K562 (cell line): Measurements from ENCODE around the gene TERB2. TPM values are rescaled to one million over a fixed set of nuclear protein-coding genes. Genes with fewer than 3 reads are reported as not detected.
A peak's percentile ranks its signal among the peaks of the same experiment; 100 is the strongest.

Source experiments
- CHCHD3 ChIP-seq: fragments of 250-450 bp; sonication (Bioruptor Pico); IDR thresholded peaks from 2 replicates; pipeline ENCODE4 v2.1.2; 2022; ENCODE audit warnings: mild to moderate bottlenecking
- ETS2 ChIP-seq: IDR thresholded peaks from 2 replicates; pipeline ENCODE4 v1.6.1; 2016; ENCODE audit warnings: borderline replicate concordance, missing genetic modification characterization, mild to moderate bottlenecking, moderate library complexity, missing compliant biosample characterization; ENCODE audit not compliant: poor library complexity, severe bottlenecking
- FOXP1 ChIP-seq: sonication (generic); formaldehyde crosslinking; IDR thresholded peaks from 2 replicates; pipeline ENCODE4 v1.8.0; 2022; ENCODE audit warnings: mild to moderate bottlenecking, missing genetic modification reagents
- GTF2A2 ChIP-seq: IDR thresholded peaks from 2 replicates; pipeline ENCODE4 v1.6.1; 2016; ENCODE audit warnings: mild to moderate bottlenecking, missing genetic modification characterization, missing compliant biosample characterization
- HDAC1 ChIP-seq, 2 experiments: fragments of 450-650 bp; IDR thresholded peaks; 2 replicates each; pipeline ENCODE4 v1.6.1; 2016 to 2017; ENCODE audit warnings: inconsistent platforms in 1 of 2, mild to moderate bottlenecking in 1 of 2, moderate library complexity in 1 of 2
- JUN ChIP-seq, 2 experiments: sonication (generic) in 1 of 2; formaldehyde crosslinking in 1 of 2; IDR thresholded peaks; 2 replicates each; pipeline versions ENCODE4 v1.6.1 to v1.8.0; 2012 to 2022; ENCODE audit warnings: borderline replicate concordance in 2 of 2, mild to moderate bottlenecking in 2 of 2, improper control_type of control experiment in 1 of 2, low read depth in 1 of 2, low read length in 1 of 2, missing genetic modification reagents in 1 of 2
- LCOR ChIP-seq: sonication (generic); formaldehyde crosslinking; IDR thresholded peaks from 2 replicates; pipeline ENCODE4 v1.8.0; 2022; ENCODE audit warnings: mild to moderate bottlenecking, missing genetic modification reagents
- MCM2 ChIP-seq: fragments of 450-650 bp; IDR thresholded peaks from 2 replicates; pipeline ENCODE4 v1.6.1; 2017; ENCODE audit warnings: low read depth, mild to moderate bottlenecking
- NR1H2 ChIP-seq: sonication (generic); formaldehyde crosslinking; IDR thresholded peaks from 2 replicates; pipeline ENCODE4 v1.4.0; 2020; ENCODE audit warnings: mild to moderate bottlenecking, missing genetic modification reagents
- PCBP2 ChIP-seq: fragments of 200-400 bp; formaldehyde crosslinking; IDR thresholded peaks from 2 replicates; pipeline ENCODE4 v1.6.1; 2018; ENCODE audit warnings: low read length, low read depth, mild to moderate bottlenecking, moderate library complexity; ENCODE audit not compliant: poor library complexity, severe bottlenecking
- PHTF2 ChIP-seq: fragments of 250-450 bp; sonication (Bioruptor Pico); IDR thresholded peaks from 2 replicates; pipeline ENCODE4 v1.5.0; 2021; ENCODE audit warnings: mild to moderate bottlenecking
- PREB ChIP-seq: sonication (generic); formaldehyde crosslinking; IDR thresholded peaks from 2 replicates; pipeline ENCODE4 v1.8.1; 2023; ENCODE audit warnings: mild to moderate bottlenecking, missing genetic modification reagents
- PTTG1 ChIP-seq: fragments of 450-650 bp; IDR thresholded peaks from 2 replicates; pipeline ENCODE4 v1.6.1; 2016; ENCODE audit warnings: low read depth, mild to moderate bottlenecking, missing genetic modification characterization, missing compliant biosample characterization
- SP1 ChIP-seq: sonication (generic); formaldehyde crosslinking; IDR thresholded peaks from 2 replicates; pipeline ENCODE4 v1.8.1; 2022; ENCODE audit warnings: mild to moderate bottlenecking, missing genetic modification reagents
- TEAD1 ChIP-seq, 2 experiments: fragments of 450-650 bp in 1 of 2; sonication (generic) in 1 of 2; formaldehyde crosslinking; IDR thresholded peaks; 2 replicates each; pipeline versions ENCODE4 v1.4.0 to v1.8.0; 2020 to 2022; ENCODE audit warnings: mild to moderate bottlenecking in 2 of 2, missing genetic modification reagents in 1 of 2
- ZFP36 ChIP-seq: fragments of 150-350 bp; IDR thresholded peaks from 2 replicates; pipeline ENCODE4 v1.6.1; 2018; ENCODE audit warnings: low read length, low read depth; ENCODE audit not compliant: partially characterized antibody
- ZNF431 ChIP-seq: sonication (generic); formaldehyde crosslinking; IDR thresholded peaks from 2 replicates; pipeline ENCODE4 v1.8.0; 2022; ENCODE audit warnings: mild to moderate bottlenecking, missing genetic modification reagents
- ZNF551 ChIP-seq: fragments of 250-450 bp; sonication (Bioruptor Pico); IDR thresholded peaks from 2 replicates; pipeline ENCODE4 v1.5.0; 2021; ENCODE audit warnings: mild to moderate bottlenecking, moderate library complexity
- polyA plus RNA-seq, 8 experiments: library from polyadenylated mRNA; depleted of rRNA in 4 of 8; stranded (reverse) in 5 of 8; unstranded in 3 of 8; fragments of >200 nt; fragmentation: Nextera tagmentation in 2 of 8; fragmentation: Illumina TruSeq in 1 of 8; extraction: Ambion mirVana in 2 of 8; extraction: Trizol in 1 of 8; gene quantifications; 2 replicates each; pipeline versions ENCODE4 v1.2.1 to v1.2.3, GENCODE V29; 2011 to 2014; ENCODE audit warnings: inconsistent platforms in 1 of 8, missing spikeins in 1 of 8
- total RNA-seq, 7 experiments: library from RNA; depleted of rRNA in 6 of 7; stranded (reverse); fragments of >200 nt in 6 of 7; fragmentation: Illumina TruSeq in 2 of 7; extraction: Trizol in 2 of 7; gene quantifications; 2 replicates each; pipeline versions ENCODE4 v1.2.1 to v1.2.3, GENCODE V29; 2011 to 2021; ENCODE audit warnings: low replicate concordance in 1 of 7
- TF ChIP-seq, protein P1 (sequence below): sonication (generic); formaldehyde crosslinking; IDR thresholded peaks from 2 replicates; pipeline ENCODE4 v1.8.0; 2022; ENCODE audit warnings: mild to moderate bottlenecking, missing genetic modification reagents

Gene TERB2
- total and polyA plus RNA-seq, 9 of the 15 experiments (the other 6 are each of a cell fraction or from before 2014, with no cell fraction given) = not detected

DNA sequence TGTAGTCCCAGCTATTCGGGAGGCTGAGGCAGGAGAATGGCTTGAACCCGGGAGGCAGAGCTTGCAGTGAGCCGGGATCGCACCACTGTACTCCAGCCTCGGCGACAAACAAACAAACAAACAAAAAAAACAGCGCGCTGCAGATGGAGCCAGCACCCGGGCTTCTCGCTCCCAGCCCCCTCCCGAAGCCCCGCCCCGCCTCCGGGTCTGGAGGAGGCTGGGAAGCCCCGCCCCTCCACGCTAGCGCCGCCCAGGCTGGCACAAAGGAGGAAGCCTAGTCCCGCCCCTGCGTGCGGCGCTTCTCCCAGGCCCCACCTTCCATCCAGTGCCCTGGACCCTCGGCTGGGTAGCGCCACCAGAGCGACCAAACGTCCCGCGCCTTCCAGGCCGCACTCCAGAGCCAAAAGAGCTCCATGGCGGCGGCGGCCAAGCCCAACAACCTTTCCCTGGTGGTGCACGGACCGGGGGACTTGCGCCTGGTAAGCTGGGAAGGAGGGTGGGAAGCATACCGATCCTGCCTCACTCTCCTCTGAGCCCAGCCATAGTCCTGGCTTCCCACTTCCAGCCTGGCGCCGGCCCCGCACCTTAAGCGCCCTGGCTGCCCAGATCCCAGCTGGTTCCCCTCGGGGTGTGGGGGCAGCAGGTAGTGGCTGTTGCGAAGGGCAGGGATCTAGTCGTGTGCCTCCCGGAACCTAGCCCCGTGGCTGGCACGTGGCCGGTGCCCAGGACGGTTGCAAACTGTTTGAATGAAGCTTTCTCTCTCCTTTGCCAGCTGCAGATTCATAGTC, 66.6 kb downstream of the TERB2 start, which contains the start of gene SORD (continued):
- TF ChIP-seq, protein P1, sequence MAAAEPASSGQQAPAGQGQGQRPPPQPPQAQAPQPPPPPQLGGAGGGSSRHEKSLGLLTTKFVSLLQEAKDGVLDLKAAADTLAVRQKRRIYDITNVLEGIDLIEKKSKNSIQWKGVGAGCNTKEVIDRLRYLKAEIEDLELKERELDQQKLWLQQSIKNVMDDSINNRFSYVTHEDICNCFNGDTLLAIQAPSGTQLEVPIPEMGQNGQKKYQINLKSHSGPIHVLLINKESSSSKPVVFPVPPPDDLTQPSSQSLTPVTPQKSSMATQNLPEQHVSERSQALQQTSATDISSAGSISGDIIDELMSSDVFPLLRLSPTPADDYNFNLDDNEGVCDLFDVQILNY (CRISPR knock-in tag) = no peak
- TF ChIP-seq PHTF2 (CRISPR knock-in tag) = no peak
- 0 out of 4 replicates have a peak, but pooled peaks of 1 of the 2 experiments have one; percentile 5 for TF ChIP-seq TEAD1 (CRISPR knock-in tag; IDR thresholded peaks at IDR 0.05)
- no peak for TF ChIP-seq PCBP2
- TF ChIP-seq ZNF431 (CRISPR knock-in tag) = peak; percentile 36; the same call in 1 of the 2 replicates
- TF ChIP-seq ZFP36 = no peak
- peak in 1 of 2 experiments; percentile 33; a peak in 1 of 4 replicates for TF ChIP-seq HDAC1 (IDR thresholded peaks at IDR 0.05)
- TF ChIP-seq NR1H2 (CRISPR knock-in tag) = no peak
- no peak for TF ChIP-seq MCM2
- no peak for TF ChIP-seq ZNF551 (CRISPR knock-in tag)
- TF ChIP-seq JUN (IDR thresholded peaks at IDR 0.05; ENCODE audit: borderline replicate concordance, low read depth, low read length) = no peak
- no peak for TF ChIP-seq JUN (CRISPR knock-in tag; IDR thresholded peaks at IDR 0.05; ENCODE audit: borderline replicate concordance)
- peak; percentile 76; the same call in 1 of the 2 replicates for TF ChIP-seq SP1 (CRISPR knock-in tag)
- no peak for TF ChIP-seq LCOR
- no peak for TF ChIP-seq FOXP1 (CRISPR knock-in tag)
- no peak for TF ChIP-seq PREB (CRISPR knock-in tag)
- no peak for TF ChIP-seq GTF2A2
- no peak for TF ChIP-seq ETS2 (tag)
- TF ChIP-seq CHCHD3 (CRISPR knock-in tag) = no peak
- no peak for TF ChIP-seq PTTG1 (tag)
